PFSK-1 (cell line): ENCODE data around the gene OSBP.

Experiments
- FOXP2 ChIP-seq: optimal IDR thresholded peaks from 2 replicates; pipeline ENCODE3; 2011; ENCODE audit warnings: borderline replicate concordance, control low read depth, inconsistent platforms; ENCODE audit not compliant: insufficient read depth; ENCODE audit errors: extremely low read length, extremely low read depth
- POLR2AphosphoS5 ChIP-seq: IDR thresholded peaks from 2 replicates; pipeline ENCODE4 v1.6.1; 2012; ENCODE audit warnings: low read depth, mild to moderate bottlenecking, control low read depth, low read length, moderate library complexity
- SIN3A ChIP-seq: IDR thresholded peaks from 2 replicates; pipeline ENCODE4 v1.6.1; 2012; ENCODE audit warnings: mild to moderate bottlenecking, low read length, moderate library complexity, borderline replicate concordance; ENCODE audit not compliant: insufficient read depth
- TAF1 ChIP-seq: IDR thresholded peaks from 2 replicates; pipeline ENCODE4 v1.6.1; 2012; ENCODE audit warnings: low read length, control low read depth, borderline replicate concordance; ENCODE audit not compliant: insufficient read depth
- TF ChIP-seq, protein P1 (sequence below), 2 experiments: IDR thresholded peaks; 2 replicates each; pipeline versions ENCODE4 v1.6.1 to v1.8.0; 2011 to 2012; ENCODE audit warnings: low read depth in 2 of 2, low read length in 2 of 2, control low read depth in 1 of 2, inconsistent platforms in 1 of 2, mild to moderate bottlenecking in 1 of 2, moderate library complexity in 1 of 2; ENCODE audit not compliant: insufficient read depth in 1 of 2

DNA sequence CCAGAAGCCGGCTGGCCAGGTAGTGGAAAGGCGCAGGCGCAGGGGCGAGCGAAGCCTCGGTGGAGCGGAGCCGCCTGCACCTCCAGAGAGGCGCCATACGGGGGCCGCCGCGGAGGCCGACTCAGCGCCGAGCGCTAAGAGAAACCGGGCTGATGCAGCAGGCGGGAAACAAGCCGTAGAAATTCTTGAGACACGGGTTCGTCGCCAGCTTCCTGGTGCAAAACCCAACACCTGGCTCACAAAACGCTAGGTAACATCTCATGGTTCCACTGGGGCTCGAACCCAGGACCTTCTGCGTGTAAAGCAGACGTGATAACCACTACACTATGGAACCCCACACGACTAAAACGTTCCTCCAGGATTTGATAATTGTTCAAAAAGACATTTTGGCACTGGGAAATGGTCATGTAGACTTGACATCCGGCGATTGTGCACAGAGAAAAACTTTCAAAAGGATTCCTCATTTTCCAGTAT, 65.2 kb downstream of the OSBP start:
- 0 out of 2 replicates have a peak, but pooled peaks have one; percentile 11 for TF ChIP-seq POLR2AphosphoS5
- TF ChIP-seq, protein P1, sequence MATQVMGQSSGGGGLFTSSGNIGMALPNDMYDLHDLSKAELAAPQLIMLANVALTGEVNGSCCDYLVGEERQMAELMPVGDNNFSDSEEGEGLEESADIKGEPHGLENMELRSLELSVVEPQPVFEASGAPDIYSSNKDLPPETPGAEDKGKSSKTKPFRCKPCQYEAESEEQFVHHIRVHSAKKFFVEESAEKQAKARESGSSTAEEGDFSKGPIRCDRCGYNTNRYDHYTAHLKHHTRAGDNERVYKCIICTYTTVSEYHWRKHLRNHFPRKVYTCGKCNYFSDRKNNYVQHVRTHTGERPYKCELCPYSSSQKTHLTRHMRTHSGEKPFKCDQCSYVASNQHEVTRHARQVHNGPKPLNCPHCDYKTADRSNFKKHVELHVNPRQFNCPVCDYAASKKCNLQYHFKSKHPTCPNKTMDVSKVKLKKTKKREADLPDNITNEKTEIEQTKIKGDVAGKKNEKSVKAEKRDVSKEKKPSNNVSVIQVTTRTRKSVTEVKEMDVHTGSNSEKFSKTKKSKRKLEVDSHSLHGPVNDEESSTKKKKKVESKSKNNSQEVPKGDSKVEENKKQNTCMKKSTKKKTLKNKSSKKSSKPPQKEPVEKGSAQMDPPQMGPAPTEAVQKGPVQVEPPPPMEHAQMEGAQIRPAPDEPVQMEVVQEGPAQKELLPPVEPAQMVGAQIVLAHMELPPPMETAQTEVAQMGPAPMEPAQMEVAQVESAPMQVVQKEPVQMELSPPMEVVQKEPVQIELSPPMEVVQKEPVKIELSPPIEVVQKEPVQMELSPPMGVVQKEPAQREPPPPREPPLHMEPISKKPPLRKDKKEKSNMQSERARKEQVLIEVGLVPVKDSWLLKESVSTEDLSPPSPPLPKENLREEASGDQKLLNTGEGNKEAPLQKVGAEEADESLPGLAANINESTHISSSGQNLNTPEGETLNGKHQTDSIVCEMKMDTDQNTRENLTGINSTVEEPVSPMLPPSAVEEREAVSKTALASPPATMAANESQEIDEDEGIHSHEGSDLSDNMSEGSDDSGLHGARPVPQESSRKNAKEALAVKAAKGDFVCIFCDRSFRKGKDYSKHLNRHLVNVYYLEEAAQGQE (IDR thresholded peaks at IDR 0.05; ENCODE audit: insufficient read depth in 1 of 2, low read depth in 2 of 2, low read length in 2 of 2) = no peak
- no peak for TF ChIP-seq TAF1
- no peak for TF ChIP-seq SIN3A
- no peak for TF ChIP-seq FOXP2
